Activated CD8-positive, alpha-beta memory T cell treated with anti-CD3 and anti-CD28 coated beads for 24 hours (primary cell): ENCODE results near the gene CD200R1L.

Experiments
- DNase-seq: peaks from one replicate; pipeline ENCODE4 v3.0.0-alpha.2; 2020

CD200R1L gene

DNA sequence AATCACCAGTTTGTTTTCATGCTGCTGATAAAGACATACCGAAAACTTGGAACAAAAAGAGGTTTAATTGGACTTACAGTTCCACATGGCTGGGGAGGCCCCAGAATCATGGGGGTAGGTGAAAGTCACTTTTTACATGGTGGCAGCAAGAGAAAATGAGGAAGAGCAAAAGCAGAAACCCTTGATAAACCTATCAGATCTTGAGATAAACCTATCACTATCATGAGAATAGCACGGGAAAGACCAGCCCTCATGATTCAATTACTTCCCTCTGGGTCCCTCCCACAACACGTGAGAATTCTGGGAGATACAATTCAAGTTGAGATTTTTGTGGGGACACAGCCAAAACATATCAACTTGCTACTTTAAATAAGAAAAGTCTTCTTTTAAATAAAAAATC lies 28.9 kb downstream of the CD200R1L start:
- DNase-seq = no peak

DNA sequence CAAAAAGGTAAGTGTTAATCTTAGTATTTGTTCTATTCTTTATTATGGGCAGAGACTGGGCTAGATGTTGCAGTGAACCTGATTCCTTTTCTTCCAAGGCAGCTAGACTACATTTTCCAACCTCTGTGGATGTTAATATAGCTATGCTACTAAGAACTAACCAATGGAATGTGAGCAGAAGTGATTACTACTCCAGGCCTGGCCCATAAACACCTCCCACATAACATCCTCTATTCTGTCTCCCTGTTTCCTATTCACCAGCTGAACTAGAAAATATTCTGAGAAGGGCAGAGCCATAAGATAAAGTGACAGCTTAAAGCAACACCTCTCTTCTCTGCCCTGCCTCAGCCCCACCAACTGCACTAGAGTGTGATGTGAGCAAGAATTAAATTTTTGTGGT lies 29.4 kb downstream of the CD200R1L start:
- no peak for DNase-seq

DNA sequence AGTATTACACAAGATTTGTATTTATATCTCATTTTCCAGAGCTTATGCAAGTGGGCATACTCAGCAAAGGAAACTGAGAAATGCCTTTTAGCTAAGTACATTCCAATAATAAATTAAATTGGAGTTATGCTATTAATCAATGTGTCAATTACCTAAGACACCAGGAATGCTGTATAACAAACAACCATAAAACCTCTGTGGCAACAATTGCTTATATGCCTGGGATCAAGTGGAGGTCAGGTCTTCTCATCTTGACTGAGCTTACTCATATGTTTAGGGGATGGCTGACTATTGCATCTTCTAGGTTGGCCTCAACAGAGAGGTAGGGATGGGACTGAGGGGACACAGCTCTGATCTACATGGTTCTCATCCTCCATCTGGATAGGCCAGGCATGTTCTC lies 30.7 kb downstream of the CD200R1L start:
- DNase-seq = no peak

DNA sequence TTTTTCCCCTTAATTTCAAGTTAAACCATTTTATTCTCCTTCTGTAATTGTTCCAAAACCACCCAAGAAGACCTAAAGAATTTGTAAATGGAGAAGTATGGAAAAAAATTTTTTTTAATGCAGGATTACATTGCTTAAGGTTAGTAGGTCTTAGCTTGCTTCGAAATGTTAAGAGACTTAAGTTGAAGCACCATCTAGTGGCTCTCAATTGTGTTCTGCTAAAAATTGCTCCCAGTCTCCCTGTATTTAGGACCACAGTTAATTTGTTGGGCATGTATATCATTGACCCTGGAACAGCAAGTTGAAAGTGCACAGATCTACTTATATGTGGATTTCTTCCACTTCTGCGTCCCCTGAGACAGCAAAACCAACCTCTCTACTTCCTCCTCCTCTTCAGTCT lies 32.4 kb downstream of the CD200R1L start:
- no peak for DNase-seq

DNA sequence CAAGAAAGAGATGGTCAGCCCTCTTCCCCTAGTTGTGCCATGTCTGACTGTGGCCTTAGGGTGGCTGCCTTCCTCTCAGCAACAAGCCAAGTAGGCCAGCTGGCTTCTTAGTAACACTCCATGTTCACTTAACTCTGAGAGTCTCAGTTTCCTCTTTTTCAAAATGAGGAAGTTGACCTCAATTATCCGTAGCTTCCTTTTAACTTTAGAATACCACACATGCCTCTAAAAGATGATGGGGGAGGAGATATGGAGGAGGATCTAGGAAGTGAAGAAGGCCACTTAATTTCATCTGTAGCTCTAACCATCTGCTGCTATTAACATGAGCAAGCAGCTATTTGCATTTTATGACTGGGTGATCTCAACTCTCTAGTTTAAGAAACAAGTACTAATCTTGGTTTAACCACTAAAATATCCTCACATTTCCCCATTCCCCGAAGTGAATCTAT lies 32.9 kb downstream of the CD200R1L start:
- DNase-seq = no peak

DNA sequence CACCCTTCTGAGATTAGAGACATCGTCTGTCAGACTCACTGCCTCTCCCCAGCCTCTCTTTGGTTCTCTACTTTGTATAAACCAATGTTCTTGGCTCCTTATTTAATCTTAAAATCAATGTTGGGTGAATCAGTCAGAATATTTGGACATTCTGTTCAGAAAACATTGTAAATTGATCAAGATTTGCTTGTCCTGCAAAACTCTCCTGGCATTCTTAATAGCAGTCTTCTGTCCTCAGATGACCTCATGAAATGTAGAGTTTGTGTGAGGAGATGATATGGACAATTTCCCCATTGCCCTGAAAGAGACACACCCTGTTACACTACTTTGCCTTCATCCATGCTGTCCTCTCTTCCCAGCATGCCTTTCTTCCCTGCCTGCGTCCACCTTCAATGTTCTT lies 33.6 kb downstream of the CD200R1L start:
- DNase-seq = no peak

DNA sequence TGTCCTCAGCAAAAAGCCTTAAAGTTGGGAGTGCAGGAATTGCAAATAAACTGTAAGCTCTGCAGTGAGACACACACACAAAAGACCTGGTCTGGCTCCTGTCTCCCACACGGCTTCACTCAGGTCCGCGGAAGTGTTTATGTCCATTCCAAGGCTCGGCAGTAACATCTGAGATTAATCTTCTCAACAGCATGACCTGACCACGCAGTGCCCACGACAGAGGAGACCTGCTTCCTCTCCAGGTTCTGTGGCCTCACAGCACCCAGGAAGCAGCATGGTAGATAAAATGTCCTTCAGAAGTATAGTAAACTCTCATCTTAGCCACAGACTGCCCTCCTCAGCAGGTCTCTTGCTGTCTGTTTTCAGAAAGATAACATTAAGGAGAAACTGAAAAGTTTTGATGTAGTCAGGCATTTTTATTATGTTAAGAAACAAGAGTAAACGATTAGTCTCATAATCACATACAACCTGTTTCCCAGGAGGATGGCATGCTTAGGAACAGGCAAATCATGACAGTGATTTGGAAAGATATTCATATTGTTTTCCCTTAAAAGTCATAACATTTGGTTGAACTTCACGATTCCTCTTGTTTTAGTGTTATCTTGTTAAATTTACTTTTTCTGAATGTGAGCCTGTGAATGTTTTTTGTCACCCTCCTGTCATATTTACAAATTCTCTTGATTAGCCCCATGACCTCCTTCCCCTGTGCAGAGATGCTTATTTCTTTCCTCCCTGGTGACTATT lies 34.6 kb downstream of the CD200R1L start:
- DNase-seq = no peak

DNA sequence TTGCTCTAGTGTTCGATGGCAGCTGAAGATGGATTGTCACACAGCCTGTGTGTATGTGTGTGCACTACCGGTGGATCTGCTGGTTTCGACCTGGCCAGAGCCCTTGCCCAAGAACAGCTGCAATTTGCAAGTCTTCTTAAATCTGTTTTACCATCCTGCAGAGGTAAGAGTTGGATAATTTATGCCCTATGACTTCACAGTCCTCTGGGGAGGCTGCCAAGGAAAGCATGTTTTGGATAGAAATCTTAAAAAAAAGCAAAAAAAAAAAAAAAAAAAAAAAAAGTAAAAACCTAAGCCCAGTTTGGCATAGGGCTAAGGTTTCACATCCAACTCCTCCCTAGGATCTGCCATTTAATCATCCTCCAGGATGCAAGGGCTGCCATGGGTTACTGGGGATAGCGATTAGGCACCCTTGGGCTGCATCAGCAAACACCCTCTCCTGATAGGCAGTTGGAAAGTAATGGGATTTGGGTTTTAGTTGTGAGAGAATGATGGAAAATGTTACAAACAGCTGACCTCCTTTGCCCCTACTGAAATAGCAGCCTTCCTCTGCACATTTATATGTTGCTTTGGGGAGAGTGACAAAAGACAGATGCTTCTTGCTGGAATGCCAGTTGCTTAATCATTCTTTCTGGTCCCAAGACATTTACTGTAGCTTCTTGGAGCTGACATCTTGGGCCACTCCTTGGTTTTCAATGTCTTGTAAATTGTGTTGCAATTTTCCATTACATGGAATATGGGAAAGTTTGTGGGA lies 35.4 kb downstream of the CD200R1L start:
- DNase-seq = no peak

DNA sequence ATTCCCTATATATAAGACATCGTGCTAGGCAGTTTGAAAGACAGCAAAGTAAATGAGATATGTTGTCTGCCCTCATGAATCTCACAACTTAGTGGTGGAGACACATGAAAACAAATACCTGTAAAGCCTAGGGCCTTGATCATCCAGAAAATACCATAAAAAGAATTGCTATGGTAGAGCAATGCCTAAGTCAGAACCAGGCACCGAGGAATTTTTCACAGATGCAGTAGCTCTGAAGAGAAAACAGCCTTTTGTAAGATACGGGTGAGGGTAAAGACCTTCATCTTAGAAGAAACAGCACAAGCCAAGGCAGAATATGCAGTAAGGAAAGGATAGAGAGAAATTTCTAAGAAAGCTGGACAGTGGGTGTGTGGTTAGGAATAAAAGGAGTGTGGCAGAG lies 36.1 kb downstream of the CD200R1L start:
- no peak for DNase-seq

DNA sequence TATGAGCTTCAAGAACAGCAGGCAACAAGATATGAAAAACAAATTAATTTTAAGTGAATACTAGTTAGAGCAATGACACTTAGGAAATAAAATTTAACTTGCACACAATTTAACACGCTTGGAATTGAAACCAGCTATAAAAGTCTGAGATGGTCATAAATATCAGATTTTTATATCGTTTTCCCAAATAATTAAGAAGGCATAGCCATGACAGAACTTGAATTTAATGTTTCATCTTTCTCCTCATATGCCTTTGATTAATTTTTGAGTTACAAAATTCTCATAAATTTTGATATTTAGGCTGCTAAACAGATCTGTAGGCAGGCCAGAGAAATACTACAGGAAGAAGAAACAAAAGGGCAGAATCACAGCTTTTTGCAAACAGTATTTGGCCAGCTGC lies 38.5 kb downstream of the CD200R1L start:
- no peak for DNase-seq

DNA sequence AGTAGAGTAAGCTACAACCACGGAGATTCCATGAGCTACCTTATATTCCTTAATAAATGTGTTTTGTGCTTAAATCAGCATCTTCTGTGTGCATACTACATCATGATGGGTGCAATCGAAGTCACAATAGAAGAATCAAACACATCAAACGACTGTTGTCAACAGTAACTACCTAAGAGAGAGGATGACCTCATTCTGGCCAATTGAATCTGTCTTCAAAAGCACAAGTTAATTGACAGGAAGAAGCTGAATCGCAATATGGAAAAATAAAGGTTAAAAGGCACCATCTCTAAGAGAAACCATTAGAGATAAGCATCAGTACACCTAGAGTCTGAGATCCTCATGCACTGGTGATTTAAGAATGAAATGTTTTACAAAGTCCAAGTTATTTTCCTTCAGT lies 39.0 kb downstream of the CD200R1L start:
- DNase-seq = no peak

DNA sequence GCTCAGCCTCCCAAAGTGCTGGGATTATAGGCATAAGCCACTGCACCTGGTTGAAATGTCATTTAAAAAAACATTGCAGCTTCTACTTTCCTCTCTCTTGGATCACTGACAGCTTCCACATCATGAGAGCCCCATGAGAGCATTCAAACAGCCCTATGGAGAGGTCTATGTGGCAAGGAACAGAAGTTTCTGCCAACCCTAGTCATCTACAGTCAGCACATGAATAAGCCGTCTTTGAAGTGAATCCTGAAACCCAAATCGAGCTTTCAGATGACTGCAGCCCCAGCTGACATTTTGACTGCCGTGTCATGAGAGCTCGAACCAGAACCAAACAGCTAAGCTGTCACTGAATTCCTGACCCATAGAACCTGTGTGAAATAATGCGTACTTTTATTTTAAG lies 39.8 kb downstream of the CD200R1L start:
- no peak for DNase-seq

DNA sequence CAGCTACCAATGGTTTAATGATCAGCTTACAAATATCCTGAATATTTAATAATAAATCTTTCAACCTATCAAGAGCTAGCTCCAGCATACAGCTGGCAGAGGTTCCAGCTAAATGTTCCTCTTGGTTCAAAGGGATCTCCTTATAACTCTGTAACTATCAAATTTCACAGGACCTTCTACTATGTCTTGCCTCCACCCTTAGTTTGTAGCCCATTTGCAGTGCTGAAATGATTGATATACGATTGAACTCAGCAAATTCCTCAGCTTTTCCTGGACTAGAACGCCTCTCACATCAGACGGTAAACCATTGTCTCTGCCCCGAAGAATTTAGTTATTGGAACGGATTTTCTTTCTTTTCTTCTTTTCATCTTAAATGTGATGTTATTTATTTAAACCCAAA lies 41.5 kb downstream of the CD200R1L start:
- DNase-seq = no peak

DNA sequence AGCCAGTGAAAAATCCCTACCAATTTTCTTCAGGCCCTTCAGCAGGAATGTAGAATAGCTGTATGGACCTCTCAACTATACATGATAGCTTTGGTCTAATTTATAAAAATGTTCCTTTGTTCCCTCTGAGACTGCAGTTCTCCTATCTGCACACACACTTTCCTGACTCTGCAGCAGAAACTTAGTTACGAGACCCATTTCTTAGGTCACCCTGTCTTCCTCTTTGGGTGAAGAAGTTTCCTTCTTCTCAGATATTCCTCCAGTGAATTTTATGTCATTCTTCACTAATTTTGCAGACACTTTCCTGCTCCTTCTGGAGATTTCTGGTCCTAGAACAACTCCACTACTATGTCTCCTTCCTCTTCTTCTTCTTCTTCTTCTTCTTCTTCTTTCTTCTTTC lies 42.6 kb downstream of the CD200R1L start:
- no peak for DNase-seq

DNA sequence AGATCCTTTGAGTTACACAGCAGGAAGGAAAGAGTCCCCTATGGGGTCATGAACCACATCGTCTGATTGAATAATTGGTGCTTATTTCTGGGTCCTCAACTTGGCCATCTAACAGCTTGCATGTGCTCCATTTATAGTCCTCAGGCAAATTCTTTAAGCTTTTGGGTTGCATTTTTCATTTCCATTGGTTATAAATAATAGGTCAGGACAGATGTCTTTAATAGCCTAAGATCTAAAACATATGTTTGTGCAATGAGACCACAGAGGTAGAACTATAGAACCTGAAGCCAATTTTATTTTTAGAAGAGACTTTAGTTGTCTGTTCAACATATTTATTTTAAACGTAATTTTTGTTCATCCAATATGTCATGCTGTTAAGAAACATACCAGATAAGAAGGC lies 43.2 kb downstream of the CD200R1L start:
- DNase-seq = no peak

DNA sequence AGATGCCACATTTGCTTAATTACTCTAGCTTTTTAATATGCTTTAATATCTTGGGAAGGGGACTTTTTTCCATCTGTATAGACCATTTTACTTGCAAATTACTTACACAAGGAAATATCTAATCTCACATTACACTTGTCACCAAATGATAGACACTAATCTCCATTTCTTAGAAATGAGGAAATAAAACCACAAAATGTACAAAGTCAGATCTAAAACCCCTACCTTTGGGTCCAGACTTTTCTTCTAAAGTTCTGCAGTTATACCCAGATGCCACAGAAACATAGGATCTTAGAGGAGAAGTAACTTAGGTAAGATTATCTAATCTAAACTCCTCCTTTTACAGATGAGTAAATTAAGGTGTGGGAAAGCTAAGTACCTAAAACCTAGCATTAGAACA lies 44.3 kb downstream of the CD200R1L start:
- no peak for DNase-seq

DNA sequence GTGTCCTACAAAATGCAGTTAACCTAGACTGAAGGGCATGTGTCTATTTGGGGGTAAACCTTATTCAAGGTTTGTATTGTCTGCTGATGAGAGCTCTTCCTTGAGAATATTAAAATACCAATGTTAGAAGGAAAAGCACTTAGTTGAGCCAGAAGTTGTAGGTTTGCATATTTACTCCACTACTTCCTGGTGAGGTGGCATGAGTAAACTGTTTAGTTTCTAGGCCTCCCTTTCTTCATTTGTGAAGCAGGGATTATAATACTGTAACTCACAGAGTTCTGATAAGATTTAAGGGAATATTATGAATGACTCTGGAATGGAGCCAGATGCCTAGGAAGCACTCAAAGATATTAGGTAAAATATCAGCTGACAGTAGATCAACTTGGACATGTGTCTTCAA lies 46.7 kb downstream of the CD200R1L start:
- no peak for DNase-seq

DNA sequence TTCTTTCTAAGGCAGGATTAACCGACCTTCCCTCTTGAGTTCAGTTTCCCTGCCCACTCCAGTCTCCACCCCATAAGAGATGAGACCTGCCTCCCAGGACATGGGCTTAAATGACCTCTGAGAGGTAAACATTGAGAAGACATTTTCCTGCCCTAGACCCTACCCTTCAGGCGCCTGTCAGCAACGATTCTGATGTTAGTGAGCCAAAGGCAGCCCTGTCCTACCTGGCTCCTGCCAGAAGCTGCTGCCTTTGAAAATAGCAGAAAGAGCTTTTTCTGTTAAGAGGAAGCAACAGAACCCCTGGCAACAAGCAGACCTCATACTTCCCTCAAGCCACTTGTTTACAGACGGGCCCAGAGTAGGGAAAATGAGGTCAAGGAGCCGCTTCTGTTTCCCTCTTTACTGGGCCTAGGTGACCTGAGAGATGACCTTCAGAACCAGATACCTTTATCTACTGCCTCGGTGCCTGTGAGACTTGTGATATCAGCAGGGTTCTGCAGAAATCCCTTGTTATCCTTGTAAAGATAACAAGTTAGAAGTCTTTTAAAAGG lies 52.0 kb downstream of the CD200R1L start:
- no peak for DNase-seq

DNA sequence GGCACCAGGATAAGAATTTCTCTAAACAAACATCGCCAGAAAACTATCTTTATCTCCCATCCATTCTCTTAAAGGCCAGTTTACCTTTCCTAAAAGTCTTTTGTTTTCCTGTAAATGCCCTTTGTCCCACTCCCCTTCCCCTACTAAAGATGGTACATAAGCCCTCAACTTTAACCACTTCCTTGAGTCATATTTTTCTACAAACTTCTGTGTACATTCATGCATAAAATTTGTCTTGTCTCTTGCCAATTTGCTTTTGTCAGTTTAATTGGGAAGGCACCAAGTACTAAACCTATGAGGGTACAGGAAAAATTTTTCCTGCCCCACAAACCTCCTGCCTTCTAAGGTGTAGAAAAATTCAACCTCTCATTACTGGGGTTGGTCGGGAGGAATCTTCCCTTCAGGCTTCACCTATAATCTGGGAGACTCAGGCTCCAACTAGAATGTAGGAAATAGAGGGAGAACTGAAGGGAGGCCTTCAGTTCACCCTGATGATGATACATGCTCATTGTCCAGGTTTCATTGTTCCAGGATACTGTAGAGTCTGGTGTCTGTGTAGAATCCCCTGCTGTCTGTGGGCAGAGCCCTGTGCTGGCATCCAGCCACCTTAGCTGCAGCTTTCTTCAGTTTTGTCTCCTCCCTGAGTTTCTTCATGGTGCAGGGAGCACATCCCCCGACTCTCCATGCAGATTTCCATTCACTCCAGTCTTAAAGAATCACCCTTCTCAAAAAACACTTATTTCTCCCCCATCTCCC lies 53.2 kb downstream of the CD200R1L start:
- DNase-seq = no peak

DNA sequence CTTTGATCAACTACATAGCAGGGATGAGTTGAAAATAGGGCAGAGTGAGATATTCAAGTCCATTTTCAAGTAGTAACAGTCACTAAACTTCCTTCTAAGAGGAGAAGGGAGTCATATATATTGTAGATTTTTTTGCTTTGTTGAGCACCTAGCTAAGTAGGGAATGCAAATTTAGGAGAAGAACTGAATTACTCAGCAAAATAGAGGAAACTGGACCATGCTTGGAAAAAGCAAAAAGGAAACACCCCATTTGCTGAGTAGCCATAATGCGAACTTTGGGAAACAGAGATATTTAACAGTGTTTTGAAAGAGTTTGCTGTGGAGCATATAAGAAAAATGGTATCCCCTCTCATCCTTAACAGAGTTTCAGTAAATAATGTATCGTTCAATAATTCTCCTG lies 54.9 kb downstream of the CD200R1L start:
- DNase-seq = no peak

DNA sequence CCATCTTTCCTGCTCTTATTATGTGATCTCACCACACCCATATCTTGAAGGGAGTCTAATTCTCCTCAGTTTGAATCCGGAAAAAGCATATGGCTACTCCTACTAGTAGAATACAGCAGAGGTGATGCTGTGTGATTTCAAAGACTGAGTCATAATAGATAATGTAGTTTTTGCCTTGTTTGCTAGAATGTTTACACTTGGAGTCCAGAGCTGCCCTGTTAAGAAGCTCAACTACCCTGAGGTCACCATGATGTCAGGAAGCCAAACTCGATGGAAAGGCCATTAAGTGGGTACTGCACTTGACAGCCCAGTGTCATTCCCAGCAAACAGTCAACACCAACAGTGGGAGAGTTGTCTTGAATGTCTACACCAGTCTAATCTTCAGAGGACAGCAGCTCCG lies 56.9 kb downstream of the CD200R1L start:
- no peak for DNase-seq

DNA sequence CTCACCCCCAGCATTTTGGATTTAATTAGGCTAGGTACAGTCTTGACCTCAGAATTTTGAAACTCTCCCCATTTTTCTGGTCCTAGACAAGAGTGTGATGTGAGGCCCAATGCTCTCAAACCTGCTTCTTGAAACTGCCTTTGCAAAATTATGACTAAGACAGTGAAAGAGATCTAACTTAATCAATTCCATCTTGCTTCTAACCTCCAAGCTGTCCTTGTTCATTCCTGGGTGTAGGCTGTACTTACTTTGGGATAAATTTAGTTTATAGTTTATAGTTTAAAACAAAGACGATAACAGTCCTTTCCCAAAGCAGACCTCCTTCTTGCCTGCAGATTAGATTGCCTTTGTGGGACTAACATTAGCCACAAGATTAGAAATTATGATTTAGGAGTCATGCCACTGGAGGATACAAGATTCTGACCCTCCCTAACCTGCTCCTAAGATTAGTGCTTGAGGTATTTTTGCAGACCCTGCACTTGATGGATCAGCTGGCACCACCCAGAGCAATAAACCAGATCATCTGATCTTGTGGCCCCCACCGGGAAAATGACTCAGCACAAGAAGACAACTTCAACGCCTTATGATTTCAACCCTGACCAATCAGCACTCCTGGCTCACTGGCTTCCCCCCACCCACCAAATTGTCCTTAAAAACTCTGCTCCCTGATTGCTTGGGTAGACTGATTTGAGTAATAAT lies 59.6 kb downstream of the CD200R1L start:
- no peak for DNase-seq

DNA sequence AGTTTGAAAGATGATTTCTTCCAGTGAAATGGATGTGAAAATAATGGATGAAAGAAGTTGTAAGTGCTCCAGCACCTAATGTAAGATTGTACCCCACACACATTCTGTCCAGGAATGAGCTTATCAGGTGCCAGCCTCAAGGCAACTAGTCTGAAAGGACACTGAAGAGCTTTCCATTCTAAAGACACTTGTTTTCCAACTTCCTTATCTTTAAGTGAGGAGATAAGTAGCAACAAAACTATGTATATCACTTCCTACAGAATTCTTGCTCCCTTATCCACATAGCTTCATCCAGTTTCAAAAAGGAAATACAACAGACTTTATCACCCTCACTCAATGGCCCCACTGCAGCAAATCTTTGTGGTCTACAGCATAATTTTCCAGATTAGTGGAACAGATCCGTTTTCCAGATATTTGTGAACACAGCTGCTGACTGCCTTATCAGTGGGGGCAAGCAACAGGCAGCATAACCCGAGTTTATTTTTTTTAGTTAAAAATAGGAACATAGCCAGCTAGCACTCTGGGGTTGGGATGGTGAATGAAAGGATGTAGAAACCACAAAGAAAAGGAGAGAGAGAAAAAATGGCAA lies 60.6 kb downstream of the CD200R1L start:
- no peak for DNase-seq
